Measurements from ENCODE around the gene L3MBTL4. TPM values are rescaled to one million over a fixed set of nuclear protein-coding genes. Genes with fewer than 3 reads are reported as not detected.

The L3MBTL4 gene
- total RNA-seq, 4 donors from 2014 or later = 11.3 to 16.3 (median 11.8) TPM

DNA sequence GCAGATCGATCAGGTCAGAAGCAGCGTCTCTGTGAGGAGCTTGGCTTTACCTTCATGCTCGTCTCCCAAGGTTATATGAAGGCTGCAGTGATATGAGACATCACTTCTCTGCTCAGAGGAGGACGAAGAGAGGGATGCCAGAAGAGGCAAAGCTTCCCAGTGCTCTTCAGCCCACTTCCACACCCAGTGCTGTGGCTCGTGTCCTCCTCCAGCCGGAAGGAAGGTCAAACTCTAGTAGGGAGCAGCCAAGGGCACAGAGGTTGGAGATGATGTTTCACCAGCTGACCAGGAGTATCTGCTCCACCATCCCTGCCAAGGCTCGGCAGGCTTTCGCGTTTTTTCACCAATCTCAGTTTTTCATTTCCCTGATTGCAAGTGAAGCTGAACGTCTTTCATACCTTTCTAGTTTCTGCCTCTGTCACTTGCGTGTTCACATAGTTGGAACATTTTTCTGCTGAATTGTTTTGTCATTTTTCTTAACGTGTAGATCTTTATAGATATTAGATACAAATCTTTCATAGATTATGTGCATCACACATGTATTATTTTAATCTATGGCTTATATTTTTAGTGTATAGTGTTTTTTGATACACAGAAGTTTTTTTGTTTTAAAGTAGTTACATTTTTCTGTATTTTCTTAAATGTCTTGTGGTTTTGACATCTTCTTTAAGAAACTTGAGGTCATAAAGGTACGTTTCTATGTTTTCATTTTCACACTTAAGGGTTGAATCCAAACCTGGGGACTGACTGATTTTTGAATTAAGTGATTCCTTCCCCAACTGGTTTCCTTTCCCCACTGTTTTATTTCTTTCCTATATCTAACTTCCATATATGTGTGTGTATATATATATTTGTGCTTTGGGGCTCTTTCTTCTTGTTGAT, 23.5 kb upstream of the L3MBTL4 start:
- intact Hi-C loops (cut with DNase I; ENCODE audit: low total_unique reads) = no loop called here
- no peak overlapping the region for H3K4me3 ChIP-seq (ENCODE audit: low read depth, poor library complexity, severe bottlenecking)
- WGBS, 2 donors = 83 to 88% methylated on average over 13 of the region's 13 CpGs
- no peak for TF ChIP-seq POLR2A (IDR thresholded peaks at IDR 0.05)
- TF ChIP-seq, protein P1, sequence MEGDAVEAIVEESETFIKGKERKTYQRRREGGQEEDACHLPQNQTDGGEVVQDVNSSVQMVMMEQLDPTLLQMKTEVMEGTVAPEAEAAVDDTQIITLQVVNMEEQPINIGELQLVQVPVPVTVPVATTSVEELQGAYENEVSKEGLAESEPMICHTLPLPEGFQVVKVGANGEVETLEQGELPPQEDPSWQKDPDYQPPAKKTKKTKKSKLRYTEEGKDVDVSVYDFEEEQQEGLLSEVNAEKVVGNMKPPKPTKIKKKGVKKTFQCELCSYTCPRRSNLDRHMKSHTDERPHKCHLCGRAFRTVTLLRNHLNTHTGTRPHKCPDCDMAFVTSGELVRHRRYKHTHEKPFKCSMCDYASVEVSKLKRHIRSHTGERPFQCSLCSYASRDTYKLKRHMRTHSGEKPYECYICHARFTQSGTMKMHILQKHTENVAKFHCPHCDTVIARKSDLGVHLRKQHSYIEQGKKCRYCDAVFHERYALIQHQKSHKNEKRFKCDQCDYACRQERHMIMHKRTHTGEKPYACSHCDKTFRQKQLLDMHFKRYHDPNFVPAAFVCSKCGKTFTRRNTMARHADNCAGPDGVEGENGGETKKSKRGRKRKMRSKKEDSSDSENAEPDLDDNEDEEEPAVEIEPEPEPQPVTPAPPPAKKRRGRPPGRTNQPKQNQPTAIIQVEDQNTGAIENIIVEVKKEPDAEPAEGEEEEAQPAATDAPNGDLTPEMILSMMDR (IDR thresholded peaks at IDR 0.05) = no peak
- no peak for DNase-seq (ENCODE audit: low spot score in 2 of 2)

DNA sequence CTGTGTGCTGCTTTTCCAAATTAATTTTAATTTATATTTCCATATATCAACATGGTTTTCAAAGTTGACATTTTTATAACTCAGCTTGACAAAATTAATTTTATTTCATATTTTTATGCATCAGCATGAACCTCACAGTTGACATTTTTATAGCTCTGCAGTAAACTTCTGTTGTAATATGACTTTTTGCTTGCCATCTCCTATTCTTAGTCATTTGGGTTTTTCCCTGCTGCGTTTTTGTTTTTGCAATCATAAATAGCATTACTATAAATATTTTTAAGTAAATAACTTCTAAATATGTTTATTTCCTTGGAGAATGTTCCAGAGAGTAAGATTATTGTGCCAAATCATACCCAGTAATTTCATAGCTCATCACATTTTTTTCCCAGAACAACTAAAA, 21.0 kb upstream of the L3MBTL4 start:
- 26 to 31% methylated on average over 1 of the region's 1 CpG for WGBS, 2 donors
- no peak overlapping the region for H3K4me3 ChIP-seq (ENCODE audit: low read depth, poor library complexity, severe bottlenecking)
- DNase-seq (ENCODE audit: low spot score in 2 of 2) = no peak
- intact Hi-C loops (cut with DNase I; ENCODE audit: low total_unique reads) = no loop called here
- TF ChIP-seq, protein P1 (IDR thresholded peaks at IDR 0.05) = no peak
- no peak for TF ChIP-seq POLR2A (IDR thresholded peaks at IDR 0.05)

DNA sequence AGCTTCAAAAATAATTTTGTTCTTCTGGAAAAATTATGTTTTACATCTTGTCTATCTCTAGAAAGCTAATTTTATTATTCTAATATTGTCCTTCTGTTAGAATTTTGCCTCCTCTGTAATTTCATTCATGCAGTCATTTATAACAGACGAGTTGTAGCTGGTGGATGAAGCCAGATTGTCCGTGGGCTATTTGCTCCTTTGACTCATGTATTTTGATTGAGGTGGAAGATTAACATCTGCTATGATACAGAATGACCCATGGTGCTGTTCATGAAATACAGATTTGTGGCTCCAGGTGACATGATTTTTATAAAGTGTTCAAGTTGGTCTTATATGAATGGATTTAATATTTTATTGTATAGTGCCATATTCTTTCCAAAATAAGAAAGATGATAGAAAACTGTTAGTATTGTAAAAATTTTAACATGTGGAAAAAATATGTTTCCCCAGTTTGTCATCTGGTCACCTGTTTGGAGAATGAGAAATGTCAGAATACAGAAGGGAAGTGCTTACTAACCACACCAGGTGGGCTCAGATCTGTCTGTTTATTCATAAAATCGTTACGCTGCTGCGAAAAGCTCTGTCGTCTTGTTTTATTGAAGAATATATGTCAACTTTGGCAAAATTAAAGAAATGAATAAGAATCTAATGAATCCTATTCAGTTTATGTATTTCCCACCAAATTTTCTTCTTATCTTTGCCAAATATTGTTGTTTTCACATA, 20.4 kb upstream of the L3MBTL4 start:
- TF ChIP-seq, protein P1 (IDR thresholded peaks at IDR 0.05) = no peak
- no peak for TF ChIP-seq POLR2A (IDR thresholded peaks at IDR 0.05)
- H3K4me3 ChIP-seq (ENCODE audit: low read depth, poor library complexity, severe bottlenecking) = no peak overlapping the region
- DNase-seq (ENCODE audit: low spot score in 2 of 2) = no peak
- 52 to 57% methylated on average over 6 of the region's 6 CpGs for WGBS, 2 donors
- intact Hi-C loops (cut with DNase I; ENCODE audit: low total_unique reads) = no loop called here

DNA sequence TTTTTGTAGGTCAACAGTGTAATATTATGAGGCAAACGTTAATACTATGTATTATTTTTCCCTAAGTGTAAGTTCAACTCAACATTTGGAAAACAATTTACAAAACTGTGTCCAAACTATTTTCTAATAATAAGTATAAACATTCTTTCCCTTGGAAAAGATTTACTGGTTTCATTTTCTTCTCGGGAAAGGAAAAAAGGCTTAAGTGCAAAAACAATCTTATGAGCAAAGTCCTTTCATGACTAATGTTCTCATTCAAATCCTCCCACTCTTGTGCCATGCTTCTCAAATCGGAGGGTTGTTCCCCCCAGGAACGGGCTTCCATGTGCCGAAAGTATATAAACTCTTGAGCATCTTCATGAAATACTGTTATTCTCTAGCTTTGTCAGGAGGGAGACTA, 19.8 kb upstream of the L3MBTL4 start:
- intact Hi-C loops (cut with DNase I; ENCODE audit: low total_unique reads) = no loop called here
- TF ChIP-seq, protein P1 (IDR thresholded peaks at IDR 0.05) = no peak
- TF ChIP-seq POLR2A (IDR thresholded peaks at IDR 0.05) = no peak
- H3K4me3 ChIP-seq (ENCODE audit: low read depth, poor library complexity, severe bottlenecking) = no peak overlapping the region
- no peak for DNase-seq (ENCODE audit: low spot score in 2 of 2)
- 49 to 56% methylated on average over 5 of the region's 5 CpGs for WGBS, 2 donors

DNA sequence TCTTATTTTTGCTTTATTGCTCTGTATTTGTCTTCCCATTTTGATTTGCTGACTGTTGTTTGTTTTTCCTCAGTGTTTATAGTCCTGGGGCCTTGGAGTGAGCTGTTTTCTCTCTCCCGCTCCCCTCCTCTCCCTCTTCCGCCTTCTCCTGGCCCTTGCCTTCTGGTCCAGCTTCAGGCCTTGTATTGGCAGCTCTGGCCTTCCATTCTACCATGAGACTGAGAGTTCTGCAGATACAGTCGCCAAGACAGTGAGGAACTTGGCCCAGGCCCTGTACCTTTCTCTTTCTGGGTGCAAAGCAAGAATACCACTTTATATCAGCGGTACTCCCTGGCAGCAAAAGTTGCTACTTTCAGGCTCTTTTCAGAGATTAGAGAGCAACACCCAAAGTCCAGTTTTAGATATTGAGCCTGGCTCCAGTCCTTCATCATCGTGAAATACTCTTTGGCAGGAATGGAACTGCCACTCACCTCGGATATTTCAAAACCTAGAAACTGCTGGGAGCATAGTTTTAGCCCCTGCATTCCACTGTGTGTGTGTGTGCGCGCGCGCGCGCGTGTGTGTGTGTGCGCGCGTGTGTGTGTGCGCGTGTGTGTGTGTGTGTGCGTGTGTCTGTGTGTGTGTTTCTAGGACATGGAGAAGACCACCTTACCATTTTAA, 17.1 kb upstream of the L3MBTL4 start:
- WGBS, 2 donors = 63 to 91% methylated on average over 19 of the region's 19 CpGs
- no peak for TF ChIP-seq POLR2A (IDR thresholded peaks at IDR 0.05)
- TF ChIP-seq, protein P1 (IDR thresholded peaks at IDR 0.05) = no peak

More for the DNA sequence above, 17.1 kb upstream of the L3MBTL4 start:
- DNase-seq (ENCODE audit: low spot score in 2 of 2) = no peak
- intact Hi-C loops (cut with DNase I; ENCODE audit: low total_unique reads) = no loop called here
- H3K4me3 ChIP-seq (ENCODE audit: low read depth, poor library complexity, severe bottlenecking) = no peak overlapping the region
